HEK293 (cell line): ENCODE measurements around the gene ZFP2.

ENCODE experiments used
- CTCF ChIP-seq: fragments of 450-650 bp; formaldehyde crosslinking; IDR thresholded peaks from 2 replicates; pipeline ENCODE4 v1.5.1; 2016; ENCODE audit warnings: missing biosample characterization, missing genetic modification characterization
- FEZF1 ChIP-seq: fragments of 450-650 bp; formaldehyde crosslinking; IDR thresholded peaks from 2 replicates; pipeline ENCODE4 v1.5.1; 2016; ENCODE audit warnings: missing biosample characterization, missing genetic modification characterization
- HOXA7 ChIP-seq: sonication (generic); formaldehyde crosslinking; IDR thresholded peaks from 2 replicates; pipeline ENCODE4 v1.8.1; 2022; ENCODE audit warnings: missing genetic modification reagents, borderline replicate concordance
- KLF9 ChIP-seq: fragments of 450-650 bp; formaldehyde crosslinking; IDR thresholded peaks from 2 replicates; pipeline ENCODE4 v1.5.1; 2016; ENCODE audit warnings: missing biosample characterization, missing genetic modification characterization, low read depth
- ZNF645 ChIP-seq: fragments of 450-650 bp; formaldehyde crosslinking; IDR thresholded peaks from 2 replicates; pipeline ENCODE4; 2016; ENCODE audit warnings: missing biosample characterization, missing genetic modification characterization

GRCh38 chr5:178941361-178941760, 45.6 kb downstream of the ZFP2 start:
- TF ChIP-seq KLF9 (no peak), HOXA7 (CRISPR knock-in tag) (no peak), CTCF (tag by site-specific recombination) (no peak), FEZF1 (no peak), ZNF645 (no peak)
